Transverse colon (tissue), 4 donors: ENCODE results near the gene ENOX1. TPM values are rescaled to one million over a fixed set of nuclear protein-coding genes. Genes with fewer than 3 reads are reported as not detected.

ENCODE experiments used
- DNase-seq: peaks from one replicate; pipeline ENCODE4 v3.0.0-alpha.2; 2019
- H3K27ac ChIP-seq, 4 donors: fragments of 200-600 bp; sonication (generic); 2 replicates each; pipeline ENCODE4 v1.5.1; 2016 to 2018; ENCODE audit warnings: inconsistent platforms in 4 of 4
- H3K27me3 ChIP-seq: fragments of 200-600 bp; sonication (generic); 2 replicates; pipeline ENCODE4 v1.5.1; 2017; ENCODE audit warnings: inconsistent platforms
- H3K36me3 ChIP-seq, 4 donors: fragments of 200-600 bp; sonication (generic); 2 replicates each; pipeline ENCODE4 v1.5.1; 2017 to 2019; ENCODE audit warnings: inconsistent platforms in 4 of 4
- H3K4me1 ChIP-seq, 4 donors: fragments of 200-600 bp; sonication (generic); 2 replicates each; pipeline ENCODE4 v1.5.1; 2017 to 2020; ENCODE audit warnings: inconsistent platforms in 4 of 4
- H3K4me3 ChIP-seq, 4 donors: fragments of 200-600 bp; sonication (generic); 1 replicate in 1 of 4; 2 replicates in 3 of 4; pipeline versions ENCODE4 v1.5.1 to v1.6.1; 2017 to 2019; ENCODE audit warnings: inconsistent platforms in 4 of 4
- H3K9me3 ChIP-seq, 2 donors: fragments of 200-600 bp; sonication (generic); 2 replicates each; pipeline ENCODE4 v1.5.1; 2017 to 2019; ENCODE audit warnings: inconsistent platforms in 2 of 2
- CTCF ChIP-seq, 5 experiments: fragments of 200-600 bp in 3 of 5; fragments of 450-650 bp in 2 of 5; sonication (generic) in 3 of 5; IDR thresholded peaks; 1 replicate in 2 of 5; 2 replicates in 3 of 5; pipeline ENCODE4 v1.5.1; 2016 to 2017; ENCODE audit warnings: antibody characterized with exemption in 5 of 5, inconsistent platforms in 3 of 5, mild to moderate bottlenecking in 2 of 5, moderate library complexity in 1 of 5
- EP300 ChIP-seq: sonication (generic); formaldehyde crosslinking; IDR thresholded peaks from one replicate; pipeline ENCODE4 v1.6.1; 2017; ENCODE audit warnings: antibody characterized with exemption, low read depth
- POLR2A ChIP-seq: fragments of 450-650 bp; IDR thresholded peaks from one replicate; pipeline ENCODE4 v1.6.1; 2016; ENCODE audit warnings: antibody characterized with exemption, mild to moderate bottlenecking, moderate library complexity
- POLR2AphosphoS5 ChIP-seq, 3 donors: sonication (generic); formaldehyde crosslinking; IDR thresholded peaks; one replicate each; pipeline ENCODE4 v1.6.1; 2016; ENCODE audit warnings: antibody characterized with exemption in 3 of 3
- WGBS, 2 donors: methylation state at CpG; one replicate each; pipeline ENCODE4 v1.1.5; 2018; ENCODE audit warnings: low coverage in 1 of 2; 5-methylcytosine and 5-hydroxymethylcytosine counted together
- in situ Hi-C, 4 donors: fragments of 200-750 bp; cut with MboI; loops; one replicate each; pipeline versions ENCODE4 v1.15.0 to v1.15.1; 2017; ENCODE audit warnings: low sequenced_read_pairs in 3 of 4, low pct_ligation_motif_present in 1 of 4, low pct_unique_long_range_greater_than_20kb in 1 of 4
- intact Hi-C: fragments of 100-400 bp; cut with DNase I; formaldehyde crosslinking; loops from one replicate; pipeline ENCODE4 v1.15.1; 2023; ENCODE audit warnings: low total_unique reads
- total RNA-seq, 4 donors: library from RNA; depleted of rRNA; stranded (reverse); fragments of >200 nt; gene quantifications; one replicate each; pipeline ENCODE4 v1.1.0, GENCODE V29; 2016

Gene ENOX1
- total RNA-seq, 4 donors from 2014 or later: 1.5 to 6.4 (median 2.2) TPM

- intact Hi-C loops (no loop called here), in situ Hi-C loops (no loop called here)
- Histone ChIP-seq H3K4me1 (peaks cover 0 to 41% (median 4%) of the 10 kb centered on the region in 4 donors), H3K9me3 (no peaks in the 10 kb centered on the region), H3K4me3 (no peak overlapping the region), H3K36me3 (no peaks in the 10 kb centered on the region), H3K27me3 (no peaks in the 10 kb centered on the region), H3K27ac (peak overlapping the region in 2 of 4 donors; percentile 44 to 70)
- TF ChIP-seq EP300: no peak
- no peak for TF ChIP-seq POLR2AphosphoS5 (IDR thresholded peaks at IDR 0.05)
- TF ChIP-seq CTCF (IDR thresholded peaks at IDR 0.05): no peak
- no peak for TF ChIP-seq POLR2A
- 40 to 68% methylated on average over 1 of the region's 1 CpG for WGBS, 2 donors
- no peak for DNase-seq
Observed at GRCh38 chr13:43567608-43568007, 219.2 kb downstream of the ENOX1 start.

GRCh38 chr13:43564952-43565351 is 221.8 kb downstream of the ENOX1 start:
- Histone ChIP-seq H3K27me3 (no peaks in the 10 kb centered on the region), H3K36me3 (no peaks in the 10 kb centered on the region), H3K4me1 (peaks cover 0 to 41% (median 4%) of the 10 kb centered on the region in 4 donors), H3K9me3 (no peaks in the 10 kb centered on the region), H3K4me3 (no peak overlapping the region), H3K27ac (peak overlapping the region in 1 of 4 donors; percentile 52)
- in situ Hi-C loops (no loop called here), intact Hi-C loops (no loop called here)
- WGBS, 2 donors: 40 to 56% methylated on average over 1 of the region's 1 CpG
- DNase-seq: no peak
- TF ChIP-seq EP300: no peak
- TF ChIP-seq POLR2AphosphoS5 (IDR thresholded peaks at IDR 0.05): no peak
- no peak for TF ChIP-seq POLR2A
- TF ChIP-seq CTCF (IDR thresholded peaks at IDR 0.05): no peak

GRCh38 chr13:43561081-43561480 is 225.7 kb downstream of the ENOX1 start:
- intact Hi-C loops (no loop called here), in situ Hi-C loops (no loop called here)
- DNase-seq: no peak
- no peaks in the 10 kb centered on the region for H3K27me3 ChIP-seq
- no peak for TF ChIP-seq POLR2AphosphoS5 (IDR thresholded peaks at IDR 0.05)
- no peak for TF ChIP-seq CTCF (IDR thresholded peaks at IDR 0.05)
- TF ChIP-seq POLR2A: no peak
- no peak for TF ChIP-seq EP300
- no peaks in the 10 kb centered on the region for H3K36me3 ChIP-seq
- no peak overlapping the region for H3K4me3 ChIP-seq
- H3K4me1 ChIP-seq: peaks cover 0 to 13% (median 0%) of the 10 kb centered on the region in 4 donors
- 88 to 100% methylated on average over 1 to 4 of the region's 4 CpGs for WGBS, 2 donors
- no peak overlapping the region for H3K27ac ChIP-seq
- H3K9me3 ChIP-seq: no peaks in the 10 kb centered on the region

- Histone ChIP-seq H3K27ac (no peak overlapping the region), H3K9me3 (no peaks in the 10 kb centered on the region), H3K27me3 (no peaks in the 10 kb centered on the region), H3K36me3 (no peaks in the 10 kb centered on the region), H3K4me3 (no peak overlapping the region), H3K4me1 (no peaks in the 10 kb centered on the region)
- in situ Hi-C loops: no loop called here
- intact Hi-C loops: no loop called here
- TF ChIP-seq CTCF (IDR thresholded peaks at IDR 0.05) (no peak), EP300 (no peak), POLR2AphosphoS5 (IDR thresholded peaks at IDR 0.05) (no peak), POLR2A (no peak)
- WGBS, 2 donors: 45 to 69% methylated on average over 1 of the region's 1 CpG
- DNase-seq: no peak
Observed at GRCh38 chr13:43558939-43559338, 227.8 kb downstream of the ENOX1 start.
